Vagina (tissue), 2 donors: ENCODE measurements around the gene EVL.

ENCODE experiments used
- POLR2AphosphoS5 ChIP-seq, 2 donors: sonication (generic); formaldehyde crosslinking; IDR thresholded peaks; one replicate each; pipeline ENCODE4 v1.9.0; 2017; ENCODE audit warnings: antibody characterized with exemption in 2 of 2, mild to moderate bottlenecking in 2 of 2, low read depth in 1 of 2; ENCODE audit not compliant: insufficient read depth in 1 of 2
- TF ChIP-seq, protein P1 (sequence below), 3 experiments: fragments of 450-650 bp in 2 of 3; fragments of 200-600 bp in 1 of 3; sonication (generic) in 1 of 3; IDR thresholded peaks; one replicate each; pipeline ENCODE4 v1.5.1; 2017 to 2019; ENCODE audit warnings: antibody characterized with exemption in 3 of 3, mild to moderate bottlenecking in 2 of 3, moderate library complexity in 2 of 3

- TF ChIP-seq, protein P1, sequence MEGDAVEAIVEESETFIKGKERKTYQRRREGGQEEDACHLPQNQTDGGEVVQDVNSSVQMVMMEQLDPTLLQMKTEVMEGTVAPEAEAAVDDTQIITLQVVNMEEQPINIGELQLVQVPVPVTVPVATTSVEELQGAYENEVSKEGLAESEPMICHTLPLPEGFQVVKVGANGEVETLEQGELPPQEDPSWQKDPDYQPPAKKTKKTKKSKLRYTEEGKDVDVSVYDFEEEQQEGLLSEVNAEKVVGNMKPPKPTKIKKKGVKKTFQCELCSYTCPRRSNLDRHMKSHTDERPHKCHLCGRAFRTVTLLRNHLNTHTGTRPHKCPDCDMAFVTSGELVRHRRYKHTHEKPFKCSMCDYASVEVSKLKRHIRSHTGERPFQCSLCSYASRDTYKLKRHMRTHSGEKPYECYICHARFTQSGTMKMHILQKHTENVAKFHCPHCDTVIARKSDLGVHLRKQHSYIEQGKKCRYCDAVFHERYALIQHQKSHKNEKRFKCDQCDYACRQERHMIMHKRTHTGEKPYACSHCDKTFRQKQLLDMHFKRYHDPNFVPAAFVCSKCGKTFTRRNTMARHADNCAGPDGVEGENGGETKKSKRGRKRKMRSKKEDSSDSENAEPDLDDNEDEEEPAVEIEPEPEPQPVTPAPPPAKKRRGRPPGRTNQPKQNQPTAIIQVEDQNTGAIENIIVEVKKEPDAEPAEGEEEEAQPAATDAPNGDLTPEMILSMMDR (IDR thresholded peaks at IDR 0.05): no peak
- TF ChIP-seq POLR2AphosphoS5 (IDR thresholded peaks at IDR 0.05; ENCODE audit: insufficient read depth in 1 of 2, low read depth in 1 of 2): no peak
Measured at GRCh38 chr14:100045642-100046344, 19.4 kb upstream of the EVL start.
